Right atrium auricular region (tissue), 2 donors: ENCODE data around the gene C1orf232. TPM values are rescaled to one million over a fixed set of nuclear protein-coding genes. Genes with fewer than 3 reads are reported as not detected.

Experiments used
- DNase-seq: peaks from one replicate; pipeline ENCODE4 v3.0.0-alpha.2; 2019; ENCODE audit warnings: low spot score
- H3K27ac ChIP-seq, 2 donors: fragments of 200-600 bp; sonication (generic); 1 replicate in 1 of 2; 2 replicates in 1 of 2; pipeline ENCODE4 v1.5.1; 2016 to 2019
- H3K27me3 ChIP-seq, 2 donors: fragments of 200-600 bp; sonication (generic); one replicate each; pipeline versions ENCODE4 v1.5.1 to v1.6.0; 2017 to 2019
- H3K36me3 ChIP-seq: fragments of 200-600 bp; sonication (generic); one replicate; pipeline ENCODE4 v1.5.1; 2016
- H3K4me1 ChIP-seq, 2 donors: fragments of 200-600 bp; sonication (generic); one replicate each; pipeline versions ENCODE4 v1.5.1 to v1.6.0; 2017 to 2019
- H3K4me3 ChIP-seq, 2 donors: fragments of 200-600 bp; sonication (generic); 1 replicate in 1 of 2; 2 replicates in 1 of 2; pipeline ENCODE4 v1.5.1; 2017 to 2019; ENCODE audit warnings: mild to moderate bottlenecking in 1 of 2, moderate library complexity in 1 of 2
- H3K9me3 ChIP-seq, 2 donors: fragments of 200-600 bp; sonication (generic); one replicate each; pipeline ENCODE4 v1.5.1; 2019
- CTCF ChIP-seq, 2 donors: fragments of 200-600 bp; sonication (generic); IDR thresholded peaks; one replicate each; pipeline ENCODE4 v1.5.1; 2019; ENCODE audit warnings: antibody characterized with exemption in 2 of 2
- total RNA-seq, 2 donors: library from RNA; depleted of rRNA; stranded (reverse); fragments of >200 nt; gene quantifications; one replicate each; pipeline ENCODE4 v1.1.0, GENCODE V29; 2016

C1orf232 gene
- total RNA-seq, 2 donors from 2014 or later, result not detected

- H3K36me3 ChIP-seq, result no peaks in the 10 kb centered on the region
- no peaks in the 10 kb centered on the region for H3K9me3 ChIP-seq
- peaks cover 0 to 65% of the 10 kb centered on the region in 2 donors for H3K4me1 ChIP-seq
- H3K27ac ChIP-seq, result peak overlapping the region; percentile 86 to 95
- TF ChIP-seq CTCF (IDR thresholded peaks at IDR 0.05), result no peak
- DNase-seq, result no peak
- peak overlapping the region; percentile 41 to 57 for H3K4me3 ChIP-seq
- no peaks in the 10 kb centered on the region for H3K27me3 ChIP-seq
Measured at GRCh38 chr1:26162220-26162709, 6.5 kb downstream of the C1orf232 start.

GRCh38 chr1:26161415-26162219 lies 7.1 kb downstream of the C1orf232 start:
- peak overlapping the region; percentile 86 to 95 for H3K27ac ChIP-seq

GRCh38 chr1:26160527-26161414 lies 8.0 kb downstream of the C1orf232 start:
- Histone ChIP-seq H3K27ac (peak overlapping the region; percentile 86 to 95), H3K4me1 (peaks cover 0 to 80% of the 10 kb centered on the region in 2 donors), H3K27me3 (no peaks in the 10 kb centered on the region), H3K9me3 (no peaks in the 10 kb centered on the region), H3K36me3 (no peaks in the 10 kb centered on the region), H3K4me3 (peak overlapping the region; percentile 41 to 57)
- no peak for TF ChIP-seq CTCF (IDR thresholded peaks at IDR 0.05)
- DNase-seq, result no peak

More at GRCh38 chr1:26161415-26162219, 7.1 kb downstream of the C1orf232 start:
- Histone ChIP-seq H3K27me3 (no peaks in the 10 kb centered on the region), H3K4me1 (peaks cover 0 to 71% of the 10 kb centered on the region in 2 donors), H3K36me3 (no peaks in the 10 kb centered on the region), H3K9me3 (no peaks in the 10 kb centered on the region), H3K4me3 (peak overlapping the region; percentile 41 to 57)
- peak in 1 of 2 donors; percentile 41 for TF ChIP-seq CTCF (IDR thresholded peaks at IDR 0.05)
- no peak for DNase-seq

GRCh38 chr1:26159743-26160039 lies 9.1 kb downstream of the C1orf232 start:
- peaks cover 0 to 77% of the 10 kb centered on the region in 2 donors for H3K4me1 ChIP-seq
- no peaks in the 10 kb centered on the region for H3K27me3 ChIP-seq
- H3K27ac ChIP-seq, result peak overlapping the region; percentile 86 to 95

More at GRCh38 chr1:26159743-26160039, 9.1 kb downstream of the C1orf232 start:
- DNase-seq, result no peak
- H3K4me3 ChIP-seq, result peak overlapping the region; percentile 33 to 57
- H3K36me3 ChIP-seq, result no peaks in the 10 kb centered on the region
- no peaks in the 10 kb centered on the region for H3K9me3 ChIP-seq
- TF ChIP-seq CTCF (IDR thresholded peaks at IDR 0.05), result no peak
